Mesenchymal stem cell (in vitro differentiated cells and primary cell): Measurements from ENCODE around the gene MVD.

Experiments
- DNase-seq: peaks from one replicate; pipeline ENCODE4 v3.0.0-alpha.2; 2013
- H2AFZ ChIP-seq: one replicate; pipeline ENCODE4 v1.6.1; 2013; ENCODE audit warnings: low read depth, mild to moderate bottlenecking, control low read depth, inconsistent platforms, low read length, moderate library complexity
- H2AK5ac ChIP-seq: 2 replicates; pipeline ENCODE4 v1.6.1; 2013; ENCODE audit warnings: low read length, moderate library complexity, mild to moderate bottlenecking, inconsistent platforms; ENCODE audit not compliant: severe bottlenecking
- H2BK120ac ChIP-seq: one replicate; pipeline ENCODE4 v1.6.1; 2013; ENCODE audit warnings: low read depth, mild to moderate bottlenecking, inconsistent platforms, low read length, moderate library complexity
- H2BK12ac ChIP-seq, 2 experiments: one replicate each; pipeline ENCODE4 v1.6.1; 2013; ENCODE audit warnings: inconsistent platforms in 2 of 2, low read length in 2 of 2, mild to moderate bottlenecking in 2 of 2, moderate library complexity in 2 of 2, control low read depth in 1 of 2
- H2BK15ac ChIP-seq: one replicate; pipeline ENCODE4 v1.6.1; 2013; ENCODE audit warnings: mild to moderate bottlenecking, low read depth, inconsistent platforms; ENCODE audit not compliant: poor library complexity, severe bottlenecking
- H2BK5ac ChIP-seq: 2 replicates; pipeline ENCODE4 v1.6.1; 2013; ENCODE audit warnings: low read depth, mild to moderate bottlenecking, low read length, control low read depth, inconsistent platforms; ENCODE audit not compliant: poor library complexity, severe bottlenecking
- H3K14ac ChIP-seq, 2 experiments: one replicate each; pipeline ENCODE4 v1.6.1; 2013; ENCODE audit warnings: inconsistent platforms in 2 of 2, low read length in 2 of 2, control low read depth in 1 of 2, mild to moderate bottlenecking in 1 of 2, moderate library complexity in 1 of 2
- H3K18ac ChIP-seq, 2 experiments: one replicate each; pipeline ENCODE4 v1.6.1; 2013; ENCODE audit warnings: inconsistent platforms in 2 of 2, low read length in 2 of 2, control low read depth in 1 of 2, low read depth in 1 of 2, mild to moderate bottlenecking in 1 of 2
- H3K23ac ChIP-seq, 2 experiments: one replicate each; pipeline ENCODE4 v1.6.1; 2013; ENCODE audit warnings: inconsistent platforms in 2 of 2, low read length in 2 of 2, mild to moderate bottlenecking in 2 of 2, moderate library complexity in 2 of 2, control low read depth in 1 of 2
- H3K27ac ChIP-seq: 2 replicates; pipeline ENCODE4 v1.5.1; 2013; ENCODE audit warnings: mild to moderate bottlenecking, moderate library complexity, low read length, control low read depth, inconsistent platforms; ENCODE audit not compliant: poor library complexity, severe bottlenecking
- H3K27me3 ChIP-seq, 2 experiments: 2 replicates each; pipeline versions ENCODE4 v1.6.1 to v1.7.0; 2013; ENCODE audit warnings: low read length in 2 of 2, mild to moderate bottlenecking in 2 of 2, moderate library complexity in 2 of 2, control low read depth in 1 of 2, inconsistent platforms in 1 of 2; ENCODE audit not compliant: control insufficient read depth in 1 of 2, insufficient read depth in 1 of 2
- H3K36me3 ChIP-seq, 2 experiments: 2 replicates each; pipeline versions ENCODE4 v1.6.1 to v1.7.0; 2013; ENCODE audit warnings: low read length in 2 of 2, control low read depth in 1 of 2, inconsistent platforms in 1 of 2, low read depth in 1 of 2, mild to moderate bottlenecking in 1 of 2; ENCODE audit not compliant: insufficient read depth in 2 of 2, control insufficient read depth in 1 of 2
- H3K4ac ChIP-seq, 2 experiments: one replicate each; pipeline ENCODE4 v1.6.1; 2013; ENCODE audit warnings: inconsistent platforms in 2 of 2, low read length in 2 of 2, mild to moderate bottlenecking in 2 of 2, moderate library complexity in 2 of 2, control low read depth in 1 of 2, low read depth in 1 of 2
- H3K4me1 ChIP-seq: 2 replicates; pipeline ENCODE4 v1.6.1; 2013; ENCODE audit warnings: low read depth, low read length, control low read depth; ENCODE audit not compliant: control insufficient read depth, insufficient read depth
- H3K4me2 ChIP-seq: 2 replicates; pipeline ENCODE4 v1.6.1; 2013; ENCODE audit warnings: low read length, mild to moderate bottlenecking, inconsistent platforms; ENCODE audit not compliant: poor library complexity, severe bottlenecking
- H3K4me3 ChIP-seq, 2 experiments: 2 replicates each; pipeline versions ENCODE4 v1.5.1 to v1.7.0; 2013; ENCODE audit warnings: low read length in 2 of 2, mild to moderate bottlenecking in 2 of 2, control low read depth in 1 of 2, low read depth in 1 of 2; ENCODE audit not compliant: insufficient read depth in 1 of 2
- H3K79me1 ChIP-seq: replicated peaks from 2 replicates; pipeline ENCODE4 v1.6.1; 2013; ENCODE audit warnings: mild to moderate bottlenecking, control low read depth, low read length, inconsistent platforms; ENCODE audit not compliant: poor library complexity, severe bottlenecking
- H3K9ac ChIP-seq: 2 replicates; pipeline ENCODE4 v1.7.0; 2013; ENCODE audit warnings: mild to moderate bottlenecking, low read length, moderate library complexity
- H3K9me3 ChIP-seq: 2 replicates; pipeline ENCODE4 v1.7.0; 2013; ENCODE audit warnings: mild to moderate bottlenecking, low read length; ENCODE audit not compliant: control insufficient read depth
- H4K8ac ChIP-seq: one replicate; pipeline ENCODE4 v1.6.1; 2013; ENCODE audit warnings: inconsistent platforms, mild to moderate bottlenecking, low read length, moderate library complexity
- H4K91ac ChIP-seq: one replicate; pipeline ENCODE4 v1.6.1; 2013; ENCODE audit warnings: mild to moderate bottlenecking, low read length, inconsistent platforms
- WGBS: methylation state at CpG from one replicate; pipeline ENCODE4 v1.1.7; 2013; ENCODE audit warnings: mixed read lengths; 5-methylcytosine and 5-hydroxymethylcytosine counted together

Gene MVD

GRCh38 chr16:88650749-88651275 is 12.1 kb downstream of the MVD start, which contains the start of gene CYBA:
Gene CYBA, minus strand, starts transcription at chr16:88651053. Its CDS starts 40 bp downstream, at chr16:88651013.
- peak within 1 kb of the TSS in 1 of 2 experiments; percentile 96 for H3K14ac ChIP-seq
- H3K9me3 ChIP-seq: no peaks in the 10 kb centered on the region
- peak within 1 kb of the TSS in 1 of 2 experiments; percentile 85 for H3K23ac ChIP-seq
- peak within 1 kb of the TSS; percentile 83 for H4K91ac ChIP-seq
- no peaks in the 10 kb centered on the region for H3K27me3 ChIP-seq
- H3K4me1 ChIP-seq: peaks cover 46% of the 10 kb centered on the region
- H3K9ac ChIP-seq: peak within 1 kb of the TSS; percentile 86
- peak within 1 kb of the TSS; percentile 82 to 89 for H3K4me3 ChIP-seq
- H3K27ac ChIP-seq: peak within 1 kb of the TSS; percentile 50
- WGBS: under 1% methylated on average over 39 of the region's 41 CpGs
- peak within 1 kb of the TSS; percentile 75 for H3K4me2 ChIP-seq
- peak within 1 kb of the TSS; percentile 21 to 25 for H3K4ac ChIP-seq
- peak within 1 kb of the TSS in 1 of 2 experiments; percentile 76 for H2BK12ac ChIP-seq
- H2AFZ ChIP-seq: peak within 1 kb of the TSS; percentile 46
- peak; percentile 84 for DNase-seq
- H2AK5ac ChIP-seq: peak within 1 kb of the TSS; percentile 18
- H3K79me1 ChIP-seq: peaks cover 20% of the 10 kb centered on the region
- peak within 1 kb of the TSS; percentile 83 for H4K8ac ChIP-seq
- peak within 1 kb of the TSS; percentile 61 to 92 for H3K18ac ChIP-seq
- peaks cover 28 to 63% of the 10 kb centered on the region in 2 experiments for H3K36me3 ChIP-seq
- peak within 1 kb of the TSS; percentile 26 for H2BK15ac ChIP-seq
- peak within 1 kb of the TSS; percentile 87 for H2BK120ac ChIP-seq
- peak within 1 kb of the TSS; percentile 48 for H2BK5ac ChIP-seq

GRCh38 chr16:88649924-88650748 is 12.8 kb downstream of the MVD start:
- peak overlapping the region; percentile 86 for H3K9ac ChIP-seq
- 10% methylated on average over 36 of the region's 37 CpGs for WGBS
- peaks cover 24 to 63% of the 10 kb centered on the region in 2 experiments for H3K36me3 ChIP-seq

GRCh38 chr16:88649195-88649923 is 13.5 kb downstream of the MVD start:
- Histone ChIP-seq H2BK120ac (no peak overlapping the region), H2BK5ac (no peak overlapping the region), H3K27me3 (no peaks in the 10 kb centered on the region), H3K23ac (no peak overlapping the region), H3K4me3 (peak overlapping the region; percentile 82 to 89), H3K14ac (no peak overlapping the region), H2BK12ac (no peak overlapping the region), H3K9me3 (no peaks in the 10 kb centered on the region), H3K18ac (peak overlapping the region in 1 of 2 experiments; percentile 35), H3K9ac (peak overlapping the region; percentile 86), H2BK15ac (no peak overlapping the region), H2AK5ac (no peak overlapping the region), H2AFZ (no peak overlapping the region), H3K36me3 (peaks cover 16 to 59% of the 10 kb centered on the region in 2 experiments), H3K79me1 (peaks cover 24% of the 10 kb centered on the region), H3K4me1 (peaks cover 37% of the 10 kb centered on the region), H3K27ac (peak overlapping the region; percentile 30), H4K91ac (no peak overlapping the region), H3K4me2 (peak overlapping the region; percentile 60), H3K4ac (no peak overlapping the region), H4K8ac (no peak overlapping the region)
- WGBS: 83% methylated on average over 19 of the region's 20 CpGs
- peak; percentile 17 for DNase-seq

More at GRCh38 chr16:88649924-88650748, 12.8 kb downstream of the MVD start:
- H4K91ac ChIP-seq: peak overlapping the region; percentile 72
- peak overlapping the region in 1 of 2 experiments; percentile 76 for H2BK12ac ChIP-seq
- H3K4me3 ChIP-seq: peak overlapping the region; percentile 82 to 89
- peak overlapping the region; percentile 10 for H4K8ac ChIP-seq
- H2BK5ac ChIP-seq: peak overlapping the region; percentile 38
- H2BK120ac ChIP-seq: peak overlapping the region; percentile 36
- peak overlapping the region in 1 of 2 experiments; percentile 96 for H3K14ac ChIP-seq
- H3K4ac ChIP-seq: peak overlapping the region; percentile 1 to 21
- H3K9me3 ChIP-seq: no peaks in the 10 kb centered on the region
- peak; percentile 69 for DNase-seq
- peak overlapping the region; percentile 30 for H3K27ac ChIP-seq
- peak overlapping the region in 1 of 2 experiments; percentile 85 for H3K23ac ChIP-seq
- peaks cover 24% of the 10 kb centered on the region for H3K79me1 ChIP-seq
- peak overlapping the region; percentile 46 for H2AFZ ChIP-seq
- no peak overlapping the region for H2BK15ac ChIP-seq
- H3K27me3 ChIP-seq: no peaks in the 10 kb centered on the region
- peak overlapping the region; percentile 35 to 92 for H3K18ac ChIP-seq
- H3K4me2 ChIP-seq: peak overlapping the region; percentile 60
- H2AK5ac ChIP-seq: no peak overlapping the region
- H3K4me1 ChIP-seq: peaks cover 40% of the 10 kb centered on the region
